SK-N-SH (cell line): Measurements from ENCODE around the gene MINDY4. TPM values are rescaled to one million over a fixed set of nuclear protein-coding genes. Genes with fewer than 3 reads are reported as not detected.

ENCODE experiments used
- CTCF ChIA-PET: fragments of 300-600, 350-600 bp; formaldehyde crosslinking; extraction: SDS; loops from one replicate; lab custom pipeline; 2021; lab: Yijun Ruan, JAX
- POLR2A ChIA-PET: fragments of 350-600 bp; sonication (Branson Sonifier 250); formaldehyde crosslinking; extraction: SDS; loops from one replicate; lab custom pipeline; 2020; ENCODE audit warnings: antibody characterized with exemption, inconsistent platforms; lab: Yijun Ruan, JAX
- DNase-seq: peaks from one replicate; pipeline ENCODE4 v3.0.0; 2012
- H2AFZ ChIP-seq: fragments of 200-600 bp; sonication (generic); 2 replicates; pipeline ENCODE4 v1.8.1; 2016; ENCODE audit warnings: antibody characterized with exemption, mild to moderate bottlenecking, low read depth
- H3F3A ChIP-seq: fragments of 200-600 bp; sonication (generic); replicated peaks from 2 replicates; pipeline ENCODE3; 2016; ENCODE audit warnings: antibody characterized with exemption, mild to moderate bottlenecking; ENCODE audit not compliant: insufficient read depth
- H3K27ac ChIP-seq, 2 experiments: fragments of 200-500 bp in 1 of 2; fragments of 200-600 bp in 1 of 2; sonication (Bioruptor generic) in 1 of 2; sonication (generic), shearing (Covaris generic) in 1 of 2; 2 replicates each; pipeline versions ENCODE4 v1.5.1 to v1.6.1; 2014 to 2016; ENCODE audit warnings: low read depth in 2 of 2, inconsistent platforms in 1 of 2, low read length in 1 of 2, mild to moderate bottlenecking in 1 of 2, mixed read lengths in 1 of 2
- H3K27me3 ChIP-seq: fragments of 200-600 bp; sonication (generic), shearing (Covaris generic); 2 replicates; pipeline ENCODE4 v1.6.1; 2016; ENCODE audit warnings: mixed run types; ENCODE audit not compliant: insufficient read depth
- H3K36me3 ChIP-seq, 2 experiments: fragments of 200-500 bp in 1 of 2; fragments of 200-600 bp in 1 of 2; sonication (Bioruptor generic) in 1 of 2; sonication (generic) in 1 of 2; replicated peaks in 1 of 2; 2 replicates each; pipeline versions ENCODE3 to v1.5.1; 2014 to 2016; ENCODE audit warnings: low read length in 1 of 2, mild to moderate bottlenecking in 1 of 2; ENCODE audit not compliant: insufficient read depth in 2 of 2, control insufficient read depth in 1 of 2
- H3K4me1 ChIP-seq, 2 experiments: fragments of 200-500 bp in 1 of 2; fragments of 200-600 bp in 1 of 2; sonication (Bioruptor generic) in 1 of 2; sonication (generic), shearing (Covaris generic) in 1 of 2; 2 replicates each; pipeline versions ENCODE4 v1.5.1 to v1.6.1; 2014 to 2016; ENCODE audit warnings: low read depth in 1 of 2, low read length in 1 of 2, mixed run types in 1 of 2; ENCODE audit not compliant: insufficient read depth in 2 of 2, control insufficient read depth in 1 of 2
- H3K4me2 ChIP-seq: fragments of 200-600 bp; sonication (generic), shearing (Covaris generic); 2 replicates; pipeline ENCODE4 v1.6.1; 2017; ENCODE audit warnings: mixed run types
- H3K4me3 ChIP-seq, 2 experiments: fragments of 200-500 bp in 1 of 2; fragments of 200-600 bp in 1 of 2; sonication (Bioruptor generic) in 1 of 2; sonication (generic), shearing (Covaris generic) in 1 of 2; 2 replicates each; pipeline versions ENCODE4 v1.5.1 to v1.8.1; 2014 to 2016; ENCODE audit warnings: low read depth in 2 of 2, inconsistent platforms in 1 of 2, low read length in 1 of 2, mild to moderate bottlenecking in 1 of 2, mixed read lengths in 1 of 2, moderate library complexity in 1 of 2
- H3K79me2 ChIP-seq: fragments of 200-600 bp; sonication (generic); 2 replicates; pipeline ENCODE4 v1.8.1; 2017; ENCODE audit warnings: mild to moderate bottlenecking; ENCODE audit not compliant: insufficient read depth
- H3K9ac ChIP-seq: fragments of 200-600 bp; sonication (generic); 2 replicates; pipeline ENCODE4 v1.6.1; 2017; ENCODE audit warnings: mixed run types
- H3K9me2 ChIP-seq: fragments of 200-600 bp; sonication (generic); 2 replicates; pipeline ENCODE4 v1.6.1; 2017; ENCODE audit warnings: mixed run types
- H3K9me3 ChIP-seq: fragments of 200-600 bp; sonication (generic); 2 replicates; pipeline ENCODE4 v1.6.1; 2017; ENCODE audit warnings: mixed run types, mild to moderate bottlenecking, moderate library complexity
- H4K20me1 ChIP-seq: fragments of 200-600 bp; sonication (generic); 2 replicates; pipeline ENCODE4 v1.6.1; 2017; ENCODE audit warnings: mild to moderate bottlenecking, mixed run types; ENCODE audit not compliant: insufficient read depth
- ELF1 ChIP-seq: IDR thresholded peaks from 2 replicates; pipeline ENCODE4 v1.4.0; 2012
- EP300 ChIP-seq, 2 experiments: IDR thresholded peaks; 2 replicates each; pipeline versions ENCODE4 v1.4.0 to v1.6.1; 2012; ENCODE audit warnings: borderline replicate concordance in 1 of 2, low read depth in 1 of 2, low read length in 1 of 2
- FOSL2 ChIP-seq: IDR thresholded peaks from 2 replicates; pipeline ENCODE4 v1.4.0; 2012; ENCODE audit warnings: low read depth, mild to moderate bottlenecking, moderate library complexity, borderline replicate concordance
- FOXJ3 ChIP-seq: sonication (generic); formaldehyde crosslinking; IDR thresholded peaks from 2 replicates; pipeline ENCODE4 v1.5.1; 2020; ENCODE audit warnings: mild to moderate bottlenecking, missing genetic modification reagents
- GABPA ChIP-seq: IDR thresholded peaks from 2 replicates; pipeline ENCODE4 v1.4.0; 2012; ENCODE audit warnings: low read depth, mild to moderate bottlenecking
- MXI1 ChIP-seq: IDR thresholded peaks from 2 replicates; pipeline ENCODE4 v1.6.1; 2012; ENCODE audit warnings: mild to moderate bottlenecking, low read depth, low read length, improper control_type of control experiment
- NRF1 ChIP-seq: IDR thresholded peaks from 2 replicates; pipeline ENCODE4 v1.6.1; 2012; ENCODE audit warnings: low read depth, mild to moderate bottlenecking, low read length
- POLR2AphosphoS5 ChIP-seq: IDR thresholded peaks from 2 replicates; pipeline ENCODE4 v1.6.1; 2012; ENCODE audit warnings: low read depth, low read length
- RXRA ChIP-seq: IDR thresholded peaks from 2 replicates; pipeline ENCODE4 v1.4.0; 2012; ENCODE audit warnings: low read depth, mild to moderate bottlenecking, borderline replicate concordance
- TCF12 ChIP-seq: IDR thresholded peaks from 2 replicates; pipeline ENCODE4 v1.4.0; 2012
- TEAD4 ChIP-seq: IDR thresholded peaks from 2 replicates; pipeline ENCODE4 v1.4.0; 2012; ENCODE audit warnings: mild to moderate bottlenecking, borderline replicate concordance; ENCODE audit not compliant: insufficient read depth
- WGBS: methylation state at CpG from one replicate; pipeline ENCODE4 v1.1.6; 2017; ENCODE audit warnings: low lambda C conversion rate; 5-methylcytosine and 5-hydroxymethylcytosine counted together
- polyA plus RNA-seq, 3 experiments: library from polyadenylated mRNA; depleted of rRNA; stranded (reverse); fragments of >200 nt; gene quantifications; 2 replicates each; pipeline ENCODE4 v1.2.3, GENCODE V29; 2012
- TF ChIP-seq, protein P1 (sequence below): IDR thresholded peaks from 2 replicates; pipeline ENCODE4 v1.4.0; 2012; ENCODE audit warnings: low read depth, borderline replicate concordance
- TF ChIP-seq, protein P2 (sequence below): IDR thresholded peaks from 2 replicates; pipeline ENCODE4 v1.6.1; 2012; ENCODE audit warnings: mild to moderate bottlenecking, low read depth, low read length, moderate library complexity

The MINDY4 gene
- polyA plus RNA-seq, 1 of the 3 experiments (the other 2 are of a cell fraction), result 1.8 TPM

DNA sequence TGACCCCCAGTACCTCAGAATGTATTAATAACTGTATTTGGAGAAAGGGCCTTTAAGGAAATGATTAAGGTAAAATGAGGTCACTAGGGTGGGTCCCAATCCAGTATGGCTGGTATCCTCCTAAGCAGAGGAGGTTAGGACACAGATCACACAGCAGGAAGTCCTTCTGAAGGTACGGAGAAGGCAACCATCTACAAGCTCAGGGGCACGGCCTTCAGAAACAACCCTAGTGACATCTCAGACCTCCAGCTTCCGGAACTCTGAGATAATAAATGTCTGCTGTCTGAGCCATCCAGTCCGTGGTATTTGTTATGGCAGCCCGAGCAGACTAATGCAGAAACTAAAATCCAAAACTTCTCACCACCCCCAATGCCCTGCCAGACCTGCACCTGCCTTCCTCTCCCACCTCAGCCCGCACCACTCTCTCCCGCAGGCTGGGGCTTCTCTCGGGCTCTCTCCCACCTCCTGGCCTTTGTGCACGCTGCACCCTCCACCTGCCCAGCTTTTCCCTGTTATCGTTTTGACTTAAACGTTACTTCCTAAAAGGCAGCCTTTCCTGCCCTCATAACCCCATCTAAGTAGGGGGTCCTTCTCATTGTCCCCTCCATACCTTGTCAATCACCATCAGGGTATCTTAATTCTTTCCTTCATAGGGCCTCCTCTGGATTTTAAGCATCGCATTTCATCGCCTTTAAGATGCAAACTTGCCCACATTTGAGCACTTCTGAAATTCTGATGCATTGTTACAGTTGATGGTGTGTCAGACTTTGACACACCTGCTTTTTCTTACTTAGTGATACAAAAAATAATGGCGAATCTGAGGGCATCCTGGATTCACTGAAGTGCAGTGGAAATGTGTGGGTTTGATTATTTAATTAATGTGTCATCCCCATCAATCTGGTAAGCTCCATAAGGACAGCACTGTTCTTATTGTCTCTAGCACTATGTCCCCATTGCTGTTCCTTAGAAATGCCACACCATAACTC, 108.2 kb downstream of the MINDY4 start:
- ChIA-PET CTCF (interaction anchor here (1.0 to 4.2 kb wide), 7 partner anchors 9 to 255 kb away, joined by 3 to 17 read pairs (median 6); partner anchors contain the start of gene AQP1), POLR2A (interaction anchor here (0.7 kb wide), 1 partner anchor 12 kb away, joined by 3 read pairs; no protein-coding TSS in a partner anchor)
- no peak overlapping the region for H2AFZ ChIP-seq
- no peaks in the 10 kb centered on the region for H3F3A ChIP-seq
- no peaks in the 10 kb centered on the region for H4K20me1 ChIP-seq
- no peaks in the 10 kb centered on the region for H3K9me2 ChIP-seq
- H3K4me1 ChIP-seq, result peaks cover 0 to 13% of the 10 kb centered on the region in 2 experiments; a peak in 1 of 4 replicates
- no peaks in the 10 kb centered on the region for H3K79me2 ChIP-seq
- H3K4me2 ChIP-seq, result no peak overlapping the region
- no peaks in the 10 kb centered on the region for H3K27me3 ChIP-seq
- no peak overlapping the region for H3K9ac ChIP-seq
- no peaks in the 10 kb centered on the region for H3K36me3 ChIP-seq
- no peaks in the 10 kb centered on the region for H3K9me3 ChIP-seq
- WGBS, result 92% methylated on average over 14 of the region's 14 CpGs
- TF ChIP-seq POLR2AphosphoS5 (no peak), RXRA (no peak), GABPA (no peak), TEAD4 (no peak), FOSL2 (no peak), NRF1 (no peak), TCF12 (no peak), MXI1 (no peak), EP300 (IDR thresholded peaks at IDR 0.05; ENCODE audit: borderline replicate concordance in 1 of 2, low read depth in 1 of 2, low read length in 1 of 2) (no peak), ELF1 (no peak), FOXJ3 (CRISPR knock-in tag) (no peak)
- TF ChIP-seq, protein P1, sequence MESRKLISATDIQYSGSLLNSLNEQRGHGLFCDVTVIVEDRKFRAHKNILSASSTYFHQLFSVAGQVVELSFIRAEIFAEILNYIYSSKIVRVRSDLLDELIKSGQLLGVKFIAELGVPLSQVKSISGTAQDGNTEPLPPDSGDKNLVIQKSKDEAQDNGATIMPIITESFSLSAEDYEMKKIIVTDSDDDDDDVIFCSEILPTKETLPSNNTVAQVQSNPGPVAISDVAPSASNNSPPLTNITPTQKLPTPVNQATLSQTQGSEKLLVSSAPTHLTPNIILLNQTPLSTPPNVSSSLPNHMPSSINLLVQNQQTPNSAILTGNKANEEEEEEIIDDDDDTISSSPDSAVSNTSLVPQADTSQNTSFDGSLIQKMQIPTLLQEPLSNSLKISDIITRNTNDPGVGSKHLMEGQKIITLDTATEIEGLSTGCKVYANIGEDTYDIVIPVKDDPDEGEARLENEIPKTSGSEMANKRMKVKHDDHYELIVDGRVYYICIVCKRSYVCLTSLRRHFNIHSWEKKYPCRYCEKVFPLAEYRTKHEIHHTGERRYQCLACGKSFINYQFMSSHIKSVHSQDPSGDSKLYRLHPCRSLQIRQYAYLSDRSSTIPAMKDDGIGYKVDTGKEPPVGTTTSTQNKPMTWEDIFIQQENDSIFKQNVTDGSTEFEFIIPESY, result no peak
- TF ChIP-seq, protein P2, sequence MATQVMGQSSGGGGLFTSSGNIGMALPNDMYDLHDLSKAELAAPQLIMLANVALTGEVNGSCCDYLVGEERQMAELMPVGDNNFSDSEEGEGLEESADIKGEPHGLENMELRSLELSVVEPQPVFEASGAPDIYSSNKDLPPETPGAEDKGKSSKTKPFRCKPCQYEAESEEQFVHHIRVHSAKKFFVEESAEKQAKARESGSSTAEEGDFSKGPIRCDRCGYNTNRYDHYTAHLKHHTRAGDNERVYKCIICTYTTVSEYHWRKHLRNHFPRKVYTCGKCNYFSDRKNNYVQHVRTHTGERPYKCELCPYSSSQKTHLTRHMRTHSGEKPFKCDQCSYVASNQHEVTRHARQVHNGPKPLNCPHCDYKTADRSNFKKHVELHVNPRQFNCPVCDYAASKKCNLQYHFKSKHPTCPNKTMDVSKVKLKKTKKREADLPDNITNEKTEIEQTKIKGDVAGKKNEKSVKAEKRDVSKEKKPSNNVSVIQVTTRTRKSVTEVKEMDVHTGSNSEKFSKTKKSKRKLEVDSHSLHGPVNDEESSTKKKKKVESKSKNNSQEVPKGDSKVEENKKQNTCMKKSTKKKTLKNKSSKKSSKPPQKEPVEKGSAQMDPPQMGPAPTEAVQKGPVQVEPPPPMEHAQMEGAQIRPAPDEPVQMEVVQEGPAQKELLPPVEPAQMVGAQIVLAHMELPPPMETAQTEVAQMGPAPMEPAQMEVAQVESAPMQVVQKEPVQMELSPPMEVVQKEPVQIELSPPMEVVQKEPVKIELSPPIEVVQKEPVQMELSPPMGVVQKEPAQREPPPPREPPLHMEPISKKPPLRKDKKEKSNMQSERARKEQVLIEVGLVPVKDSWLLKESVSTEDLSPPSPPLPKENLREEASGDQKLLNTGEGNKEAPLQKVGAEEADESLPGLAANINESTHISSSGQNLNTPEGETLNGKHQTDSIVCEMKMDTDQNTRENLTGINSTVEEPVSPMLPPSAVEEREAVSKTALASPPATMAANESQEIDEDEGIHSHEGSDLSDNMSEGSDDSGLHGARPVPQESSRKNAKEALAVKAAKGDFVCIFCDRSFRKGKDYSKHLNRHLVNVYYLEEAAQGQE, result no peak
- TF ChIP-seq, all 33 proteins: peak for 0
- no peak overlapping the region for H3K27ac ChIP-seq
- no peak for DNase-seq
- no peak overlapping the region for H3K4me3 ChIP-seq
